Measurements from ENCODE around the gene ODAD4.

Gene ODAD4

DNA sequence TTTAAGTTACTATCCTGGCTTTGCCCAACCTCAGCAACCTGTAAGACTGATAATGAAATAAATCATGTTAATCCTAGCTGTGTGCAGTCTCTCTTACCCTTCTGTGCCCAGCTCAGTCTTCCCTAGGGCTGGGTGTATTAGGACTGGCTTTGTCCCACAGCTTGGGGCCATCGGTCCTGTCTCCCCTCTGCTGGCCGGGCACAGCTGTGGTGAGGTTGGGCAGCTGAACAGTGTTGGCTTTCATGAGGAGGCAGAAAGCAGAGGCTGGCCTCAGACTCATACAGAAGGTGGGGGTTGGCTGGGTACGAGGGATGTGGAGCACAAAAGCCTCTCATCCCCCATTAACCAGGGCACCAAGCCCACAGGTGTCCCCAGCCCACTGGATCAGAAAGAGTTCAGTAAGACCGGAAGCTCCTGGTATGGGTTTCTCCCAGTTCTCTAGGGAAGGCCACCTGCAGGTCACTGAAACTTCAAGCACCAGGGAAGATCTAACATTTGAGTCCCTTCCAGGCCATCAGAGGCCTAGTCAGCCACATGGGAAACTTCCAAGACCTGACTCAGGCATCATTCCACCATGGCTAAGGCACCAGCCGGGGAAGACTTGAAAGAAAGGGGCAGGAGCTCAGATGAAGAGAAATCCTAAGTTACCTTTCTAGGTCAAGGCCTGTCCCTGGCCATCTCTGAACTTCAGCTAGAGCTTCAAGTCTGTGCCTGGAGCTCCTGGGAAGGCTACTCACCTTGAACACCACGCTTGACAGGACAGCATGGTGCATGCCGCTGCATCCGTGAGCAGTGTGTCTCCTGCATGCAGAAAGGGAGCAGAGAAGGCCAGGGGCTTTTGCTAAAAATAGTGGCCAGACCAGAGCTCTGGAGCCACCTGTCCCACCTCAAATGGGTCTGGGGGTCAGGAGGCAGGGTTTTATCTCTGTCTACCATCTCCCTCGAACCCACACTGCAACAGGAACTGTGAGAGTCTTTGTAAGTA, 45.0 kb downstream of the ODAD4 start:
- no peak for TF ChIP-seq USF1 (IDR thresholded peaks at IDR 0.05)
- TF ChIP-seq RAD21 (IDR thresholded peaks at IDR 0.05; ENCODE audit: low read depth) = no peak
- TF ChIP-seq TAF1 (IDR thresholded peaks at IDR 0.05; ENCODE audit: low read depth) = no peak
- no peak for TF ChIP-seq CEBPB (IDR thresholded peaks at IDR 0.05)
- TF ChIP-seq, protein P1, sequence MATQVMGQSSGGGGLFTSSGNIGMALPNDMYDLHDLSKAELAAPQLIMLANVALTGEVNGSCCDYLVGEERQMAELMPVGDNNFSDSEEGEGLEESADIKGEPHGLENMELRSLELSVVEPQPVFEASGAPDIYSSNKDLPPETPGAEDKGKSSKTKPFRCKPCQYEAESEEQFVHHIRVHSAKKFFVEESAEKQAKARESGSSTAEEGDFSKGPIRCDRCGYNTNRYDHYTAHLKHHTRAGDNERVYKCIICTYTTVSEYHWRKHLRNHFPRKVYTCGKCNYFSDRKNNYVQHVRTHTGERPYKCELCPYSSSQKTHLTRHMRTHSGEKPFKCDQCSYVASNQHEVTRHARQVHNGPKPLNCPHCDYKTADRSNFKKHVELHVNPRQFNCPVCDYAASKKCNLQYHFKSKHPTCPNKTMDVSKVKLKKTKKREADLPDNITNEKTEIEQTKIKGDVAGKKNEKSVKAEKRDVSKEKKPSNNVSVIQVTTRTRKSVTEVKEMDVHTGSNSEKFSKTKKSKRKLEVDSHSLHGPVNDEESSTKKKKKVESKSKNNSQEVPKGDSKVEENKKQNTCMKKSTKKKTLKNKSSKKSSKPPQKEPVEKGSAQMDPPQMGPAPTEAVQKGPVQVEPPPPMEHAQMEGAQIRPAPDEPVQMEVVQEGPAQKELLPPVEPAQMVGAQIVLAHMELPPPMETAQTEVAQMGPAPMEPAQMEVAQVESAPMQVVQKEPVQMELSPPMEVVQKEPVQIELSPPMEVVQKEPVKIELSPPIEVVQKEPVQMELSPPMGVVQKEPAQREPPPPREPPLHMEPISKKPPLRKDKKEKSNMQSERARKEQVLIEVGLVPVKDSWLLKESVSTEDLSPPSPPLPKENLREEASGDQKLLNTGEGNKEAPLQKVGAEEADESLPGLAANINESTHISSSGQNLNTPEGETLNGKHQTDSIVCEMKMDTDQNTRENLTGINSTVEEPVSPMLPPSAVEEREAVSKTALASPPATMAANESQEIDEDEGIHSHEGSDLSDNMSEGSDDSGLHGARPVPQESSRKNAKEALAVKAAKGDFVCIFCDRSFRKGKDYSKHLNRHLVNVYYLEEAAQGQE (IDR thresholded peaks at IDR 0.05; ENCODE audit: low read depth) = no peak
- TF ChIP-seq EP300 (IDR thresholded peaks at IDR 0.05; ENCODE audit: borderline replicate concordance) = no peak

- no peak for TF ChIP-seq FOXM1 (IDR thresholded peaks at IDR 0.05; ENCODE audit: borderline replicate concordance, low read depth)
- TF ChIP-seq, protein P2, sequence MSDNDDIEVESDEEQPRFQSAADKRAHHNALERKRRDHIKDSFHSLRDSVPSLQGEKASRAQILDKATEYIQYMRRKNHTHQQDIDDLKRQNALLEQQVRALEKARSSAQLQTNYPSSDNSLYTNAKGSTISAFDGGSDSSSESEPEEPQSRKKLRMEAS (IDR thresholded peaks at IDR 0.05) = no peak
- no peak for TF ChIP-seq CEBPB (IDR thresholded peaks at IDR 0.05)
- TF ChIP-seq TCF12 (IDR thresholded peaks at IDR 0.05; ENCODE audit: low read depth) = no peak
- TF ChIP-seq, protein P1 (IDR thresholded peaks at IDR 0.05; ENCODE audit: low read depth) = no peak
- TF ChIP-seq USF1 (IDR thresholded peaks at IDR 0.05) = no peak
- no peak for TF ChIP-seq NFIC (IDR thresholded peaks at IDR 0.05)
- TF ChIP-seq YY1 (IDR thresholded peaks at IDR 0.05; ENCODE audit: low read depth) = no peak
- no peak for TF ChIP-seq CREB1 (IDR thresholded peaks at IDR 0.05; ENCODE audit: low read depth)
- no peak for TF ChIP-seq TAF1 (IDR thresholded peaks at IDR 0.05; ENCODE audit: low read depth)
- TF ChIP-seq EGR1 (IDR thresholded peaks at IDR 0.05) = no peak
- TF ChIP-seq EP300 (IDR thresholded peaks at IDR 0.05; ENCODE audit: borderline replicate concordance) = no peak
- TF ChIP-seq ZBTB7A (IDR thresholded peaks at IDR 0.05; ENCODE audit: low read depth) = no peak
- no peak for TF ChIP-seq RAD21 (IDR thresholded peaks at IDR 0.05; ENCODE audit: low read depth)
- TF ChIP-seq TEAD4 (IDR thresholded peaks at IDR 0.05) = no peak
These were observed 45.8 kb downstream of the ODAD4 start for GRCh38 chr17:41976142-41976768.

DNA sequence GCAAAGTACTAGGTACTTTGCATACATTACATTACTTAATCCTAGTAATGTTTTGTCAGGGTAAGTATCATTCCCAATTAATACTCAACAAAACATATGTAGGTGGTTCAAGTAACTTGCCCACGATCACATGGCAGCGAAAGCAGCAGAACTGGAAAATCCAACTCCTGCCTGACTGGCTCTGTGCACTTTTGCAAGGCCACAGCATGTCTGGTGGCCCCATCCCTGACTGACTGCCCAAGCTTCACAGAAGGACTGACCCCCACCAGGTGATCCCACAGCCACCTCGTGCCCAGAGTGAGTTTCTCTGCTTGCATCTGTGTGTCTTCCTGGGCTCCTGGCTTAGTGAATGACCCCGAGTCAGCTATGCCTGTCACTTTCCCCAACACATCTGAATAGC, 47.6 kb downstream of the ODAD4 start:
- peak; percentile 50; the same call in 1 of the 2 replicates for TF ChIP-seq USF1 (IDR thresholded peaks at IDR 0.05)
- TF ChIP-seq CREB1 (IDR thresholded peaks at IDR 0.05; ENCODE audit: low read depth) = no peak
- TF ChIP-seq, protein P2 (IDR thresholded peaks at IDR 0.05) = peak; percentile 42

- TF ChIP-seq ZBTB7A (IDR thresholded peaks at IDR 0.05; ENCODE audit: low read depth) (no peak), RAD21 (IDR thresholded peaks at IDR 0.05; ENCODE audit: low read depth) (no peak), CREB1 (IDR thresholded peaks at IDR 0.05; ENCODE audit: low read depth) (no peak), EGR1 (IDR thresholded peaks at IDR 0.05) (no peak), FOXM1 (IDR thresholded peaks at IDR 0.05; ENCODE audit: borderline replicate concordance, low read depth) (no peak)
These were observed 51.8 kb downstream of the ODAD4 start for GRCh38 chr17:41982026-41982760.

- TF ChIP-seq EGR1 (IDR thresholded peaks at IDR 0.05) = no peak
- no peak for TF ChIP-seq CREB1 (IDR thresholded peaks at IDR 0.05; ENCODE audit: low read depth)
- no peak for TF ChIP-seq ZBTB7A (IDR thresholded peaks at IDR 0.05; ENCODE audit: low read depth)
- TF ChIP-seq, protein P1 (IDR thresholded peaks at IDR 0.05; ENCODE audit: low read depth) = no peak
- no peak for TF ChIP-seq TEAD4 (IDR thresholded peaks at IDR 0.05)
- no peak for TF ChIP-seq TCF12 (IDR thresholded peaks at IDR 0.05; ENCODE audit: low read depth)
- no peak for TF ChIP-seq TAF1 (IDR thresholded peaks at IDR 0.05; ENCODE audit: low read depth)
These were observed 54.0 kb downstream of the ODAD4 start for GRCh38 chr17:41984454-41984853.
